ENCODE measurements around the gene CECR2. TPM values are rescaled to one million over a fixed set of nuclear protein-coding genes. Genes with fewer than 3 reads are reported as not detected.

The CECR2 gene
- total and polyA plus RNA-seq, 2 of the 8 experiments (the other 6 are each of a cell fraction or from before 2014, with no cell fraction given), result 18.3 to 123 TPM

DNA sequence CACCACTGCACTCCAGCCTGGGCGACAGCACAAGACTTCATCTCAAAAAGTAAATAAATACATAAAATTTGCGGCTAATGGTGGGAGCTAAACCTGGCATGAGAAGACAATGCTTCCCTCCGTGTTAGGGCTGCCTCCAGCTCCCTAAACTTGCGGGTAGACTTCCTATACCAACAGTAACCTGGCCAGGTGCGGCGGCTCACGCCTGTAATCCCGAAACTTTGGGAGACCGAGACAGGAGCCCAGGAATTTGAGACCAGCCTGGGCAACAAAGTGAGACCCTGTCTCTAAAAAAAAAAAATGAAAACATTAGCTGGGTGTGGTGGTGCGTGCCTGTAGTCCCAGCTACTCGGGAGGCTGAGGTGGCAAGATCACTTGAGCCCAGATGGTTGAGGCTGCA is 219.3 kb downstream of the CECR2 start:
- no peak for FAIRE-seq
- POLR2A ChIA-PET (ENCODE audit: partially characterized antibody), result interaction anchor here (0.6 to 3.7 kb wide), 6 partner anchors 12 to 1853 kb away, joined by 3 to 16 read pairs (median 9); partner anchors contain the start of gene SLC25A18
- WGBS, 2 experiments (ENCODE audit: extremely low coverage in 1 of 2, insufficient coverage in 1 of 2, insufficient read length in 1 of 2, insufficient replicate concordance in 2 of 2, low coverage in 1 of 2, low lambda C conversion rate in 2 of 2, missing lambda C conversion rate in 1 of 2), result 92% methylated on average over 11 of the region's 11 CpGs; no CpG with 5 or more reads in 1 of the 2 experiments
- TF ChIP-seq, protein P1, sequence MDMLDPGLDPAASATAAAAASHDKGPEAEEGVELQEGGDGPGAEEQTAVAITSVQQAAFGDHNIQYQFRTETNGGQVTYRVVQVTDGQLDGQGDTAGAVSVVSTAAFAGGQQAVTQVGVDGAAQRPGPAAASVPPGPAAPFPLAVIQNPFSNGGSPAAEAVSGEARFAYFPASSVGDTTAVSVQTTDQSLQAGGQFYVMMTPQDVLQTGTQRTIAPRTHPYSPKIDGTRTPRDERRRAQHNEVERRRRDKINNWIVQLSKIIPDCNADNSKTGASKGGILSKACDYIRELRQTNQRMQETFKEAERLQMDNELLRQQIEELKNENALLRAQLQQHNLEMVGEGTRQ (IDR thresholded peaks at IDR 0.05; ENCODE audit: low read length), result no peak
- TF ChIP-seq TCF12 (IDR thresholded peaks at IDR 0.05; ENCODE audit: low read depth, low read length) (no peak), YY1 (IDR thresholded peaks at IDR 0.05; ENCODE audit: low read depth, low read length) (no peak)

More for the DNA sequence above, 219.3 kb downstream of the CECR2 start:
- Histone ChIP-seq H2BK20ac (ENCODE audit: low read length) (no peak overlapping the region), H3K79me1 (ENCODE audit: low read depth, low read length) (no peaks in the 10 kb centered on the region), H2BK5ac (ENCODE audit: low read depth, low read length) (no peak overlapping the region), H3K56ac (replicated peaks; ENCODE audit: insufficient read length, low read depth, low read length) (no peak overlapping the region), H3K4me3 (ENCODE audit: extremely low read depth in 1 of 4, insufficient read depth in 2 of 4, low read depth in 3 of 4, low read length in 4 of 4) (no peak overlapping the region), H4K5ac (ENCODE audit: insufficient read length, low read depth, low read length) (no peak overlapping the region), H3K27ac (ENCODE audit: low read depth, low read length) (no peak overlapping the region), H3K4me2 (ENCODE audit: insufficient read depth in 1 of 2, low read depth in 2 of 2, low read length in 2 of 2) (no peak overlapping the region), H2AK5ac (ENCODE audit: low read depth, low read length) (no peak overlapping the region), H3K4me1 (replicated peaks in 1 of 4; ENCODE audit: control insufficient read depth in 3 of 4, insufficient read depth in 4 of 4, low read length in 3 of 4) (no peaks in the 10 kb centered on the region), H3K23ac (ENCODE audit: insufficient read length) (no peak overlapping the region), H2BK12ac (ENCODE audit: low read depth, low read length) (no peak overlapping the region), H3K18ac (ENCODE audit: extremely low read depth, low read length) (no peak overlapping the region), H3K27me3 (replicated peaks in 1 of 4; ENCODE audit: control insufficient read depth in 3 of 4, extremely low read depth in 1 of 4, insufficient read depth in 3 of 4, low read length in 3 of 4) (no peaks in the 10 kb centered on the region), H4K91ac (replicated peaks; ENCODE audit: insufficient read length, low read length) (no peak overlapping the region), H2AFZ (ENCODE audit: low read length) (no peak overlapping the region), H4K8ac (ENCODE audit: extremely low read depth, insufficient read depth, low read length) (no peak overlapping the region), H3K4ac (replicated peaks; ENCODE audit: insufficient read length, low read depth, low read length) (no peak overlapping the region), H3K79me2 (ENCODE audit: control insufficient read depth in 1 of 2, insufficient read depth in 2 of 2, low read length in 2 of 2) (no peaks in the 10 kb centered on the region), H4K20me1 (replicated peaks in 1 of 2; ENCODE audit: control insufficient read depth in 1 of 2, insufficient read depth in 2 of 2, low read length in 2 of 2) (peaks cover 0 to 1% of the 10 kb centered on the region in 2 experiments), H3K9ac (replicated peaks in 1 of 4; ENCODE audit: extremely low read depth in 1 of 4, low read depth in 3 of 4, low read length in 3 of 4) (no peak overlapping the region), H3K14ac (ENCODE audit: insufficient read length) (no peak overlapping the region), H3K36me3 (ENCODE audit: control insufficient read depth in 2 of 4, insufficient read depth in 4 of 4, low read length in 3 of 4) (peaks cover 10 to 26% (median 20%) of the 10 kb centered on the region in 4 experiments; a peak in 7 of 8 replicates), H2BK120ac (replicated peaks; ENCODE audit: low read depth, low read length) (no peak overlapping the region), H2BK15ac (ENCODE audit: low read length) (no peak overlapping the region), H3K23me2 (ENCODE audit: low read depth, low read length) (no peaks in the 10 kb centered on the region), H3K9me3 (ENCODE audit: insufficient read depth in 2 of 2, low read depth in 1 of 2, low read length in 1 of 2) (no peaks in the 10 kb centered on the region)
- CTCF ChIA-PET (ENCODE audit: partially characterized antibody), result interaction anchor here (0.5 to 4.0 kb wide), 8 partner anchors 8 to 427 kb away, joined by 3 to 27 read pairs (median 4); no protein-coding TSS in a partner anchor
- DNase-seq (ENCODE audit: low read depth in 1 of 2, low spot score in 2 of 2), result no peak
